HT-29 (cell line): ENCODE results near the gene GALNT5. TPM values are rescaled to one million over a fixed set of nuclear protein-coding genes. Genes with fewer than 3 reads are reported as not detected.

ENCODE experiments used
- total RNA-seq: library from RNA; depleted of rRNA; stranded (reverse); fragments of >200 nt; shearing (Covaris generic); gene quantifications from 2 replicates; pipeline ENCODE4 v1.2.3, GENCODE V29; 2014; rRNA removed

The GALNT5 gene
- total RNA-seq, 1 experiment from 2014 or later, result 1.1 TPM

Other genes with a start within 250 kb of the GALNT5 start
- not detected in 2 replicates for gene ERMN, start 68.1 kb downstream of the GALNT5 start, total RNA-seq
- gene CYTIP, start 186.4 kb downstream of the GALNT5 start, total RNA-seq, result 0.08 TPM in 1 of 2 replicates, not detected in the other